Measurements from ENCODE around the gene IL1RAP.

The IL1RAP gene

GRCh38 chr3:190543671-190544070 lies 29.8 kb downstream of the IL1RAP start:
- DNase-seq: no peak

- DNase-seq: no peak
Observed at GRCh38 chr3:190545191-190545590, 31.3 kb downstream of the IL1RAP start.

- no peak for DNase-seq
Observed at GRCh38 chr3:190546881-190547510, 33.1 kb downstream of the IL1RAP start.

- no peak for DNase-seq
Observed at GRCh38 chr3:190548031-190548656, 34.3 kb downstream of the IL1RAP start.

GRCh38 chr3:190552021-190552420 lies 38.1 kb downstream of the IL1RAP start:
- no peak for DNase-seq

GRCh38 chr3:190552969-190553759 lies 39.3 kb downstream of the IL1RAP start:
- DNase-seq: no peak

- DNase-seq: no peak
Observed at GRCh38 chr3:190554197-190554596, 40.3 kb downstream of the IL1RAP start.

- no peak for DNase-seq
Observed at GRCh38 chr3:190556351-190556750, 42.5 kb downstream of the IL1RAP start.

GRCh38 chr3:190557296-190557695 lies 43.4 kb downstream of the IL1RAP start:
- DNase-seq: no peak

GRCh38 chr3:190558316-190558715 lies 44.4 kb downstream of the IL1RAP start:
- no peak for DNase-seq

GRCh38 chr3:190558796-190559195 lies 44.9 kb downstream of the IL1RAP start:
- no peak for DNase-seq

- DNase-seq: no peak
Observed at GRCh38 chr3:190560013-190560895, 46.4 kb downstream of the IL1RAP start.

GRCh38 chr3:190562866-190563510 lies 49.1 kb downstream of the IL1RAP start:
- DNase-seq: no peak

GRCh38 chr3:190564175-190564574 lies 50.3 kb downstream of the IL1RAP start:
- no peak for DNase-seq

- no peak for DNase-seq
Observed at GRCh38 chr3:190566043-190566933, 52.4 kb downstream of the IL1RAP start.

- DNase-seq: no peak
Observed at GRCh38 chr3:190568036-190568435, 54.2 kb downstream of the IL1RAP start.

GRCh38 chr3:190574473-190574872 lies 60.6 kb downstream of the IL1RAP start:
- DNase-seq: no peak

- DNase-seq: no peak
Observed at GRCh38 chr3:190575437-190576185, 61.7 kb downstream of the IL1RAP start.

GRCh38 chr3:190577225-190577624 lies 63.3 kb downstream of the IL1RAP start:
- no peak for DNase-seq

GRCh38 chr3:190579514-190580137 lies 65.7 kb downstream of the IL1RAP start:
- DNase-seq: no peak
